NCI-H2196 (cell line): Measurements from ENCODE around the gene SIGLEC11.
"Not testable (repeated sequence)": the region's sequence is repeated elsewhere in the genome, so short reads cannot be mapped to it uniquely, and the experiment has no call there.

Source experiments
- DNase-seq: peaks from one replicate; lab custom pipeline; 2025; ENCODE audit not compliant: unreplicated experiment; lab: John Stamatoyannopoulos, UW

Gene SIGLEC11

GRCh38 chr19:49952906-49953305 lies 8.1 kb downstream of the SIGLEC11 start:
- no peak for DNase-seq

GRCh38 chr19:49952479-49952836 lies 8.5 kb downstream of the SIGLEC11 start:
- DNase-seq, result no peak

- DNase-seq, result no peak
Observed at GRCh38 chr19:49951806-49952478, 9.0 kb downstream of the SIGLEC11 start.

GRCh38 chr19:49950956-49951526 lies 9.9 kb downstream of the SIGLEC11 start:
- DNase-seq, result no peak

- DNase-seq, result no peak
Observed at GRCh38 chr19:49950590-49950948, 10.4 kb downstream of the SIGLEC11 start.

- no peak for DNase-seq
Observed at GRCh38 chr19:49949742-49950589, 11.0 kb downstream of the SIGLEC11 start.

- DNase-seq, result no peak
Observed at GRCh38 chr19:49946415-49946814, 14.6 kb downstream of the SIGLEC11 start.

- not testable (repeated sequence) for DNase-seq
Observed at GRCh38 chr19:49944567-49944966, 16.4 kb downstream of the SIGLEC11 start.

- no peak for DNase-seq
Observed at GRCh38 chr19:49940482-49940791, 20.5 kb downstream of the SIGLEC11 start.

- no peak for DNase-seq
Observed at GRCh38 chr19:49939721-49940481, 21.1 kb downstream of the SIGLEC11 start.

- DNase-seq, result no peak
Observed at GRCh38 chr19:49938662-49939061, 22.3 kb downstream of the SIGLEC11 start.

- DNase-seq, result peak; percentile 86
Observed at GRCh38 chr19:49937750-49938381, 23.1 kb downstream of the SIGLEC11 start.

GRCh38 chr19:49936549-49936948 lies 24.4 kb downstream of the SIGLEC11 start:
- DNase-seq, result no peak

GRCh38 chr19:49933643-49934042 lies 27.3 kb downstream of the SIGLEC11 start:
- no peak for DNase-seq

- no peak for DNase-seq
Observed at GRCh38 chr19:49932731-49933131, 28.2 kb downstream of the SIGLEC11 start.

- DNase-seq, result no peak
Observed at GRCh38 chr19:49932041-49932451, 28.9 kb downstream of the SIGLEC11 start.

GRCh38 chr19:49931293-49932040 lies 29.5 kb downstream of the SIGLEC11 start:
- DNase-seq, result no peak

GRCh38 chr19:49930483-49931011 lies 30.4 kb downstream of the SIGLEC11 start:
- DNase-seq, result peak; percentile 76

- peak; percentile 97 for DNase-seq
Observed at GRCh38 chr19:49929611-49930482, 31.1 kb downstream of the SIGLEC11 start.
